ENCODE data around the gene ELOVL6.

- TF ChIP-seq CTCF (IDR thresholded peaks at IDR 0.05; ENCODE audit: poor library complexity) (no peak), EZH2 (IDR thresholded peaks at IDR 0.05; ENCODE audit: borderline replicate concordance) (no peak), EZH2phosphoT487 (IDR thresholded peaks at IDR 0.05; ENCODE audit: low read depth, severe bottlenecking, unreplicated experiment) (no peak)
Measured at GRCh38 chr4:110149089-110149488, 49.3 kb downstream of the ELOVL6 start.

All from hepatocyte (in vitro differentiated cells).